Stomach (tissue), 4 donors: ENCODE measurements around the gene BRIX1.

Experiments
- POLR2A ChIP-seq, 4 donors: fragments of 450-650 bp; IDR thresholded peaks; one replicate each; pipeline ENCODE4 v1.6.1; 2016; ENCODE audit warnings: antibody characterized with exemption in 4 of 4, control low read depth in 2 of 4, mild to moderate bottlenecking in 1 of 4, moderate library complexity in 1 of 4
- TF ChIP-seq, protein P1 (sequence below), 7 experiments: fragments of 450-650 bp in 4 of 7; fragments of 200-600 bp in 3 of 7; sonication (generic) in 3 of 7; IDR thresholded peaks; one replicate each; pipeline ENCODE4 v1.5.1; 2016 to 2019; ENCODE audit warnings: antibody characterized with exemption in 7 of 7, control low read depth in 2 of 7, mild to moderate bottlenecking in 1 of 7

GRCh38 chr5:34915139-34915855 is at the start of gene BRIX1, which contains the start of gene RAD1:
- TF ChIP-seq, protein P1, sequence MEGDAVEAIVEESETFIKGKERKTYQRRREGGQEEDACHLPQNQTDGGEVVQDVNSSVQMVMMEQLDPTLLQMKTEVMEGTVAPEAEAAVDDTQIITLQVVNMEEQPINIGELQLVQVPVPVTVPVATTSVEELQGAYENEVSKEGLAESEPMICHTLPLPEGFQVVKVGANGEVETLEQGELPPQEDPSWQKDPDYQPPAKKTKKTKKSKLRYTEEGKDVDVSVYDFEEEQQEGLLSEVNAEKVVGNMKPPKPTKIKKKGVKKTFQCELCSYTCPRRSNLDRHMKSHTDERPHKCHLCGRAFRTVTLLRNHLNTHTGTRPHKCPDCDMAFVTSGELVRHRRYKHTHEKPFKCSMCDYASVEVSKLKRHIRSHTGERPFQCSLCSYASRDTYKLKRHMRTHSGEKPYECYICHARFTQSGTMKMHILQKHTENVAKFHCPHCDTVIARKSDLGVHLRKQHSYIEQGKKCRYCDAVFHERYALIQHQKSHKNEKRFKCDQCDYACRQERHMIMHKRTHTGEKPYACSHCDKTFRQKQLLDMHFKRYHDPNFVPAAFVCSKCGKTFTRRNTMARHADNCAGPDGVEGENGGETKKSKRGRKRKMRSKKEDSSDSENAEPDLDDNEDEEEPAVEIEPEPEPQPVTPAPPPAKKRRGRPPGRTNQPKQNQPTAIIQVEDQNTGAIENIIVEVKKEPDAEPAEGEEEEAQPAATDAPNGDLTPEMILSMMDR (IDR thresholded peaks at IDR 0.05) = peak in 1 of 7 experiments; percentile 28
- TF ChIP-seq POLR2A (IDR thresholded peaks at IDR 0.05) = peak in 1 of 4 donors; percentile 55
